HEK293 (cell line): Measurements from ENCODE around the gene PRKCE.
A peak's percentile ranks its signal among the peaks of the same experiment; 100 is the strongest.

ENCODE experiments used
- CTCF ChIA-PET: fragments of 350-600 bp; formaldehyde crosslinking; extraction: SDS; loops from one replicate; lab custom pipeline; 2021; ENCODE audit warnings: antibody characterized with exemption; lab: Yijun Ruan, JAX
- POLR2A ChIA-PET: fragments of 300-600 bp; formaldehyde crosslinking; extraction: SDS; loops from one replicate; lab custom pipeline; 2020; ENCODE audit warnings: antibody characterized with exemption, inconsistent platforms; lab: Yijun Ruan, JAX
- H3K27ac ChIP-seq: fragments of 200-500 bp; sonication (Bioruptor generic); 2 replicates; pipeline ENCODE4 v1.5.1; 2014; ENCODE audit warnings: low read depth, low read length, control low read depth, inconsistent platforms; ENCODE audit errors: extremely low read depth
- H3K36me3 ChIP-seq, 2 experiments: fragments of 200-500 bp in 1 of 2; sonication (Bioruptor generic) in 1 of 2; 1 replicate in 1 of 2; 2 replicates in 1 of 2; pipeline ENCODE4 v1.5.1; 2014 to 2017; ENCODE audit warnings: inconsistent platforms in 2 of 2, low read length in 2 of 2; ENCODE audit not compliant: control insufficient read depth in 2 of 2, insufficient read depth in 1 of 2
- H3K4me1 ChIP-seq: fragments of 200-500 bp; sonication (Bioruptor generic); 2 replicates; pipeline ENCODE4 v1.5.1; 2014; ENCODE audit warnings: mild to moderate bottlenecking, low read length, inconsistent platforms; ENCODE audit not compliant: control insufficient read depth, insufficient read depth
- H3K4me3 ChIP-seq: 2 replicates; pipeline ENCODE4 v1.5.1; 2011; ENCODE audit warnings: low read depth, mild to moderate bottlenecking, control low read depth, low read length, moderate library complexity
- H3K9me3 ChIP-seq: fragments of 200-500 bp; sonication (Bioruptor generic); 2 replicates; pipeline ENCODE4 v1.5.1; 2014; ENCODE audit warnings: low read depth, low read length, inconsistent platforms; ENCODE audit not compliant: control insufficient read depth, insufficient read depth
- BCL11A ChIP-seq: fragments of 450-650 bp; formaldehyde crosslinking; IDR thresholded peaks from 2 replicates; pipeline ENCODE4 v1.5.1; 2016; ENCODE audit warnings: low read depth, missing biosample characterization, missing genetic modification characterization
- MEIS1 ChIP-seq: sonication (generic); formaldehyde crosslinking; IDR thresholded peaks from 2 replicates; pipeline ENCODE4 v1.8.1; 2022; ENCODE audit warnings: missing genetic modification reagents, mild to moderate bottlenecking, borderline replicate concordance
- ZNF157 ChIP-seq: fragments of 450-650 bp; formaldehyde crosslinking; IDR thresholded peaks from 2 replicates; pipeline ENCODE4 v1.5.1; 2016; ENCODE audit warnings: missing biosample characterization, missing genetic modification characterization
- ZNF169 ChIP-seq: fragments of 450-650 bp; formaldehyde crosslinking; IDR thresholded peaks from 2 replicates; pipeline ENCODE4 v1.5.1; 2016; ENCODE audit warnings: missing biosample characterization, missing genetic modification characterization
- ZNF311 ChIP-seq: fragments of 450-650 bp; formaldehyde crosslinking; IDR thresholded peaks from 2 replicates; pipeline ENCODE4 v1.5.1; 2017; ENCODE audit warnings: missing biosample characterization, missing genetic modification characterization, borderline replicate concordance
- ZNF416 ChIP-seq: fragments of 450-650 bp; formaldehyde crosslinking; IDR thresholded peaks from 2 replicates; pipeline ENCODE4 v1.5.1; 2016; ENCODE audit warnings: missing biosample characterization, missing genetic modification characterization
- ZNF530 ChIP-seq: fragments of 450-650 bp; formaldehyde crosslinking; IDR thresholded peaks from 2 replicates; pipeline ENCODE4 v1.5.1; 2016; ENCODE audit warnings: low read depth, missing biosample characterization, missing genetic modification characterization
- ZNF560 ChIP-seq: fragments of 450-650 bp; formaldehyde crosslinking; IDR thresholded peaks from 2 replicates; pipeline ENCODE4 v1.5.1; 2017; ENCODE audit warnings: missing biosample characterization, missing genetic modification characterization, borderline replicate concordance
- ZNF654 ChIP-seq: fragments of 450-650 bp; formaldehyde crosslinking; IDR thresholded peaks from 2 replicates; pipeline ENCODE4 v1.5.1; 2016; ENCODE audit warnings: low read depth, missing biosample characterization, missing genetic modification characterization
- ZNF658 ChIP-seq: fragments of 450-650 bp; formaldehyde crosslinking; IDR thresholded peaks from 2 replicates; pipeline ENCODE4; 2016; ENCODE audit warnings: missing biosample characterization, missing genetic modification characterization
- ZNF664 ChIP-seq: fragments of 450-650 bp; formaldehyde crosslinking; IDR thresholded peaks from 2 replicates; pipeline ENCODE4 v1.5.1; 2016; ENCODE audit warnings: missing biosample characterization, missing genetic modification characterization
- ZNF677 ChIP-seq: fragments of 450-650 bp; IDR thresholded peaks from 2 replicates; pipeline ENCODE4 v1.5.0; 2018; ENCODE audit warnings: missing biosample characterization, mild to moderate bottlenecking, missing genetic modification characterization, moderate library complexity
- ZSCAN4 ChIP-seq: fragments of 450-650 bp; formaldehyde crosslinking; IDR thresholded peaks from 2 replicates; pipeline ENCODE4 v1.5.1; 2017; ENCODE audit warnings: missing biosample characterization, missing genetic modification characterization
- TF ChIP-seq, protein P1 (sequence below): fragments of 450-650 bp; formaldehyde crosslinking; IDR thresholded peaks from 2 replicates; pipeline ENCODE4 v1.5.1; 2016; ENCODE audit warnings: missing biosample characterization, missing genetic modification characterization
- TF ChIP-seq, protein P2 (sequence below): fragments of 450-650 bp; formaldehyde crosslinking; conservative IDR thresholded peaks from 2 replicates; pipeline ENCODE4 v1.5.1; 2016; ENCODE audit warnings: low read depth, missing biosample characterization, missing genetic modification characterization

Gene PRKCE

DNA sequence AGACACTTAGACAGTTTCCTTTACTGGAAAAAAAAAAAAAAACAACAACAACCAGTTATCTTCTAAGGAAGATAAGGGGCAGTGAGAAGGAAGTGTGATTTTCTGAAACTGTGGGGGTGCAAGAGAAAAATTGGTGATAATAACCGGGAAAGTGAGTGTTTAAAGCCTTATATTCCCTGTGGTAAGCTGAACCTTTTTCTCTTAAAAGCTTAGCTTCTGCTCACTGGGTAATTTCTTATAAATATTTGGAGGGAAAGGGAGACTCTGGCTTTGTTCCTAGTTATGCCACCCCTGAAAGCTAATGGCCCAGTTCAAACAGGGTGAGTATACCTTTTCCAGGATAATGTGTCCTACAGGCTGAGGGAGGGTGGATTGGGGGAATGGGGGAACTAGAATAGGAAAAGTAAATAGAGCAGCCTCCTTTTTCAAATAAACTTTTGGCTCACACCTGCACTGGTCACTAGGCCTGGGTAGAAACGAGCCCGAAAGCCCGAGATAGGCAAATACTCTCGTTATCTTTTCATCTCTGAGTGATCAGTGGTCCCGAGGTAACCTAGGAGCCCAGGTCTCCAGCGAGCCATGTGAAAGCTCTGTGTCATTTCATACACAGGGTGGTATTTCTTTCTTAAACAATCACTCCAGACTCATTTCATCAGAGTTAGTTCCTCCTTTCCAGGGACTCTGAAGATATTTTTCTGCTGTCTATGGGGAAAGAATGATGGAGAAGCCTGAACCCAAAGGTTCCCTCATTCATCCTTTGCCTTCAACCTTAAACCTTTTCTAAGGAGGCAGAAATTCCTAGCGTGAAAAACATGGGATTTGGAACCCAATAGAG is 24.9 kb upstream of the PRKCE start:
- TF ChIP-seq, protein P1, sequence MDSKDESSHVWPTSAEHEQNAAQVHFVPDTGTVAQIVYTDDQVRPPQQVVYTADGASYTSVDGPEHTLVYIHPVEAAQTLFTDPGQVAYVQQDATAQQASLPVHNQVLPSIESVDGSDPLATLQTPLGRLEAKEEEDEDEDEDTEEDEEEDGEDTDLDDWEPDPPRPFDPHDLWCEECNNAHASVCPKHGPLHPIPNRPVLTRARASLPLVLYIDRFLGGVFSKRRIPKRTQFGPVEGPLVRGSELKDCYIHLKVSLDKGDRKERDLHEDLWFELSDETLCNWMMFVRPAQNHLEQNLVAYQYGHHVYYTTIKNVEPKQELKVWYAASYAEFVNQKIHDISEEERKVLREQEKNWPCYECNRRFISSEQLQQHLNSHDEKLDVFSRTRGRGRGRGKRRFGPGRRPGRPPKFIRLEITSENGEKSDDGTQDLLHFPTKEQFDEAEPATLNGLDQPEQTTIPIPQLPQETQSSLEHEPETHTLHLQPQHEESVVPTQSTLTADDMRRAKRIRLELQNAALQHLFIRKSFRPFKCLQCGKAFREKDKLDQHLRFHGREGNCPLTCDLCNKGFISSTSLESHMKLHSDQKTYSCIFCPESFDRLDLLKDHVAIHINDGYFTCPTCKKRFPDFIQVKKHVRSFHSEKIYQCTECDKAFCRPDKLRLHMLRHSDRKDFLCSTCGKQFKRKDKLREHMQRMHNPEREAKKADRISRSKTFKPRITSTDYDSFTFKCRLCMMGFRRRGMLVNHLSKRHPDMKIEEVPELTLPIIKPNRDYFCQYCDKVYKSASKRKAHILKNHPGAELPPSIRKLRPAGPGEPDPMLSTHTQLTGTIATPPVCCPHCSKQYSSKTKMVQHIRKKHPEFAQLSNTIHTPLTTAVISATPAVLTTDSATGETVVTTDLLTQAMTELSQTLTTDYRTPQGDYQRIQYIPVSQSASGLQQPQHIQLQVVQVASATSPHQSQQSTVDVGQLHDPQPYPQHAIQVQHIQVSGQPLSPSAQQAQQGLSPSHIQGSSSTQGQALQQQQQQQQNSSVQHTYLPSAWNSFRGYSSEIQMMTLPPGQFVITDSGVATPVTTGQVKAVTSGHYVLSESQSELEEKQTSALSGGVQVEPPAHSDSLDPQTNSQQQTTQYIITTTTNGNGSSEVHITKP (tag by site-specific recombination), result peak; percentile 98
- TF ChIP-seq BCL11A, result no peak
- POLR2A ChIA-PET, result interaction anchor here (1.1 kb wide), 1 partner anchor 15 kb away, joined by 3 read pairs; the partner anchor contains the start of gene SRBD1

DNA sequence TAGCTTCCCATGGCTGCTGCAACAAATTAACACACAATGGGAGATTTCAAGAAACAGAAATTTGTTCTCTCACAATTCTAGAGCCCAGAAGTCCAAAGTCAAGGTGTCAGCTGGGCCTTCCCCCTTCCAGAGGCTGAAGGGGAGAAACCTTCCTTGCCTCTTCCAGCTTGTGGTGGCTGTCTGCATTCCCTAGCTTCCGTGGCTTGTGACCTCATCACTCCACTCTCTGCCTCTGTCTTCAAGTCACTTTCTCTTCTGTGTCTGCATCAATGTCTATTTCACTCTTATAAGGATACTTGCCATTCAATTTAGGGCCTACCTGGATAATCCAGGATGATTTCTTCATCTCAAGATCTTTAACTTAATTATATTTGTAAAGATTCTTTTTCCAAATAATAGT is 23.6 kb upstream of the PRKCE start:
- no peak for TF ChIP-seq ZNF416 (tag by site-specific recombination)
- TF ChIP-seq, protein P2, sequence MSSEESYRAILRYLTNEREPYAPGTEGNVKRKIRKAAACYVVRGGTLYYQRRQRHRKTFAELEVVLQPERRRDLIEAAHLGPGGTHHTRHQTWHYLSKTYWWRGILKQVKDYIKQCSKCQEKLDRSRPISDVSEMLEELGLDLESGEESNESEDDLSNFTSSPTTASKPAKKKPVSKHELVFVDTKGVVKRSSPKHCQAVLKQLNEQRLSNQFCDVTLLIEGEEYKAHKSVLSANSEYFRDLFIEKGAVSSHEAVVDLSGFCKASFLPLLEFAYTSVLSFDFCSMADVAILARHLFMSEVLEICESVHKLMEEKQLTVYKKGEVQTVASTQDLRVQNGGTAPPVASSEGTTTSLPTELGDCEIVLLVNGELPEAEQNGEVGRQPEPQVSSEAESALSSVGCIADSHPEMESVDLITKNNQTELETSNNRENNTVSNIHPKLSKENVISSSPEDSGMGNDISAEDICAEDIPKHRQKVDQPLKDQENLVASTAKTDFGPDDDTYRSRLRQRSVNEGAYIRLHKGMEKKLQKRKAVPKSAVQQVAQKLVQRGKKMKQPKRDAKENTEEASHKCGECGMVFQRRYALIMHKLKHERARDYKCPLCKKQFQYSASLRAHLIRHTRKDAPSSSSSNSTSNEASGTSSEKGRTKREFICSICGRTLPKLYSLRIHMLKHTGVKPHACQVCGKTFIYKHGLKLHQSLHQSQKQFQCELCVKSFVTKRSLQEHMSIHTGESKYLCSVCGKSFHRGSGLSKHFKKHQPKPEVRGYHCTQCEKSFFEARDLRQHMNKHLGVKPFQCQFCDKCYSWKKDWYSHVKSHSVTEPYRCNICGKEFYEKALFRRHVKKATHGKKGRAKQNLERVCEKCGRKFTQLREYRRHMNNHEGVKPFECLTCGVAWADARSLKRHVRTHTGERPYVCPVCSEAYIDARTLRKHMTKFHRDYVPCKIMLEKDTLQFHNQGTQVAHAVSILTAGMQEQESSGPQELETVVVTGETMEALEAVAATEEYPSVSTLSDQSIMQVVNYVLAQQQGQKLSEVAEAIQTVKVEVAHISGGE (tag by site-specific recombination), result no peak
- TF ChIP-seq ZNF169 (tag by site-specific recombination), result no peak
- TF ChIP-seq ZNF311 (tag by site-specific recombination), result no peak
- no peak for TF ChIP-seq ZNF530 (tag by site-specific recombination)
- no peak for TF ChIP-seq ZNF658 (tag by site-specific recombination)
- TF ChIP-seq ZNF560 (tag by site-specific recombination), result no peak
- TF ChIP-seq MEIS1, result no peak
- no peak for TF ChIP-seq ZNF664 (tag by site-specific recombination)
- TF ChIP-seq ZSCAN4 (tag by site-specific recombination), result no peak
- TF ChIP-seq ZNF677 (tag by site-specific recombination), result no peak
- TF ChIP-seq ZNF654 (tag by site-specific recombination), result no peak
- no peak for TF ChIP-seq ZNF157 (tag by site-specific recombination)
- POLR2A ChIA-PET, result no interaction called here

More for the DNA sequence above, 24.9 kb upstream of the PRKCE start:
- no peaks in the 10 kb centered on the region for H3K36me3 ChIP-seq
- no peaks in the 10 kb centered on the region for H3K4me1 ChIP-seq
- H3K9me3 ChIP-seq, result no peaks in the 10 kb centered on the region
- CTCF ChIA-PET, result interaction anchor here (0.6 to 1.2 kb wide), 3 partner anchors 27 to 42 kb away, joined by 3 to 6 read pairs (median 3); no protein-coding TSS in a partner anchor
- H3K4me3 ChIP-seq, result no peak overlapping the region
- H3K27ac ChIP-seq, result no peak overlapping the region

More for the DNA sequence above, 23.6 kb upstream of the PRKCE start:
- Histone ChIP-seq H3K4me1 (no peaks in the 10 kb centered on the region), H3K36me3 (no peaks in the 10 kb centered on the region), H3K9me3 (no peaks in the 10 kb centered on the region), H3K4me3 (no peak overlapping the region), H3K27ac (no peak overlapping the region)
- CTCF ChIA-PET, result interaction anchor here (0.5 to 2.2 kb wide), 2 partner anchors 20 to 28 kb away, joined by 5 to 9 read pairs; no protein-coding TSS in a partner anchor
